ENCODE measurements around the gene IGFBP1. TPM values are rescaled to one million over a fixed set of nuclear protein-coding genes. Genes with fewer than 3 reads are reported as not detected.

IGFBP1 gene
- total RNA-seq, 1 donor from 2014 or later, result not detected

DNA sequence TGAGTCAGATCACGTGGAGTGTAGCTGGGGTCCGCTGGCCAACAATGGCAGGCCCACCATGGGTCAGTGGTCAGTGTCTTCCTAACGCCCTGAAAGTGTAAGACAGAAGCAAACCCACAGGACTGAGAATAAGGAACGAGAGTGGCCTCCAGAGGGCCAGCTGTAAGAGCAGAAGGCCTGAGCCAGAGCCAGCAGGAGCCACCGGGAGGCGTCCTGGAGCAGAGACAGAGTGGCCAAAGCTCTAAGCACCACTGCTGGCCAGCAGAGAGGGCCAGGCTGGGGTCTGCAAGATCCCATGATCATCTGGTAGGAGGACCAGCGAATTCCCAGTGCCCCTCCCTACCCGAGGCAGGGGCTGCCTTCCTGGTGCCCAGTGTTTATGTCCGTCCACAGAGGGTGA lies 24.6 kb upstream of the IGFBP1 start:
- DNase-seq (no peak), ATAC-seq (no peak)
- Histone ChIP-seq H3K4me3 (no peak overlapping the region), H3K9me3 (no peaks in the 10 kb centered on the region), H3K27ac (no peak overlapping the region), H3K36me3 (no peaks in the 10 kb centered on the region), H3K27me3 (no peaks in the 10 kb centered on the region), H3K4me1 (no peaks in the 10 kb centered on the region)
- TF ChIP-seq, protein P1, sequence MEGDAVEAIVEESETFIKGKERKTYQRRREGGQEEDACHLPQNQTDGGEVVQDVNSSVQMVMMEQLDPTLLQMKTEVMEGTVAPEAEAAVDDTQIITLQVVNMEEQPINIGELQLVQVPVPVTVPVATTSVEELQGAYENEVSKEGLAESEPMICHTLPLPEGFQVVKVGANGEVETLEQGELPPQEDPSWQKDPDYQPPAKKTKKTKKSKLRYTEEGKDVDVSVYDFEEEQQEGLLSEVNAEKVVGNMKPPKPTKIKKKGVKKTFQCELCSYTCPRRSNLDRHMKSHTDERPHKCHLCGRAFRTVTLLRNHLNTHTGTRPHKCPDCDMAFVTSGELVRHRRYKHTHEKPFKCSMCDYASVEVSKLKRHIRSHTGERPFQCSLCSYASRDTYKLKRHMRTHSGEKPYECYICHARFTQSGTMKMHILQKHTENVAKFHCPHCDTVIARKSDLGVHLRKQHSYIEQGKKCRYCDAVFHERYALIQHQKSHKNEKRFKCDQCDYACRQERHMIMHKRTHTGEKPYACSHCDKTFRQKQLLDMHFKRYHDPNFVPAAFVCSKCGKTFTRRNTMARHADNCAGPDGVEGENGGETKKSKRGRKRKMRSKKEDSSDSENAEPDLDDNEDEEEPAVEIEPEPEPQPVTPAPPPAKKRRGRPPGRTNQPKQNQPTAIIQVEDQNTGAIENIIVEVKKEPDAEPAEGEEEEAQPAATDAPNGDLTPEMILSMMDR (IDR thresholded peaks at IDR 0.05), result no peak
- intact Hi-C loops (cut with DNase I), result no loop called here

DNA sequence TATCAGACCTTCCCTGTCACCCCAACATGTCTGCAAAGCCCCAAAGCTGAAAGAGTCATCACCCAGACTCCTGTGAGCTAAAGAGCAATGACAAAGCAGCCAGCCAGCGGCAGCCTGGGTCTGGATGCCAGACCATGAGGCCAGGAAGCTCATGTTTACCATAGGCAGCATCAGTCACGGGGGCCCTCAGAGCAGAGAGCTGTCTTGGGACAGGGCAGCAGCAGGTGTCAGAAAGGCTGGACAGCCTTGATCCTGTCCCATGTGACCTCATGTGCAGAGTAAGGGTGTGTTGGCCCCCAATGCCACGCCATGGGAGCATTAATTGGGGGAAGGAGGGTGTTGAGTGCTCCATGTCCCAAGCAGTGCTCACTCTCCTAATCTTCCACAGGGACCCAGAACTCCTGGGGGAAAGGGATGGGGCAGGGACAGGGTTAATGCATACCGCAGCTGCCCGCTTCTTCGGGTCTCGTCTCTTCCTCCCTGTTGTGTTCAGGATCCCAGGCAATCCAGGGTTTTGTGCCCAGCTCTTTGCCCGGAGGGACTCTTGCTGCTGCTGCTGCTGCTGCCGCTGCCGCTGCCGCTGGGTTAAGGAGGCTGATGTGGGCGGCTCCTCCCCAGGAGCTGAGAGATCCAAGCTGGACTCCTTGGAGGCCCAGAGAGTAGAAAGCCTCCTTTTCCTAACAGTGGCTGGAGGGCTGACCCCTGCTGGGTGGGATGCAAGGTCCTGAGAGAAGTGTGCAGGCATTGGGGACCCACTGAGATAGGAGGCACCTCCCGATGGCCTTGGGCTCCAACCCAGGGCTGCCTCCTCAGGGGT lies 22.5 kb upstream of the IGFBP1 start:
- H3K4me1 ChIP-seq, result no peaks in the 10 kb centered on the region
- TF ChIP-seq, protein P1 (IDR thresholded peaks at IDR 0.05), result no peak
- H3K27ac ChIP-seq, result no peak overlapping the region
- ATAC-seq, result peak; percentile 18
- intact Hi-C loops (cut with DNase I), result no loop called here
- H3K4me3 ChIP-seq, result no peak overlapping the region
- no peaks in the 10 kb centered on the region for H3K36me3 ChIP-seq
- H3K27me3 ChIP-seq, result no peaks in the 10 kb centered on the region
- H3K9me3 ChIP-seq, result no peaks in the 10 kb centered on the region
- DNase-seq, result peak; percentile 42

- Histone ChIP-seq H3K4me1 (no peaks in the 10 kb centered on the region), H3K27me3 (no peaks in the 10 kb centered on the region), H3K9me3 (no peaks in the 10 kb centered on the region), H3K27ac (no peak overlapping the region), H3K4me3 (no peak overlapping the region), H3K36me3 (no peaks in the 10 kb centered on the region)
- DNase-seq (no peak), ATAC-seq (no peak)
- TF ChIP-seq, protein P1 (IDR thresholded peaks at IDR 0.05), result no peak
- intact Hi-C loops (cut with DNase I), result no loop called here
These were observed 20.8 kb upstream of the IGFBP1 start for GRCh38 chr7:45867471-45867870.

DNA sequence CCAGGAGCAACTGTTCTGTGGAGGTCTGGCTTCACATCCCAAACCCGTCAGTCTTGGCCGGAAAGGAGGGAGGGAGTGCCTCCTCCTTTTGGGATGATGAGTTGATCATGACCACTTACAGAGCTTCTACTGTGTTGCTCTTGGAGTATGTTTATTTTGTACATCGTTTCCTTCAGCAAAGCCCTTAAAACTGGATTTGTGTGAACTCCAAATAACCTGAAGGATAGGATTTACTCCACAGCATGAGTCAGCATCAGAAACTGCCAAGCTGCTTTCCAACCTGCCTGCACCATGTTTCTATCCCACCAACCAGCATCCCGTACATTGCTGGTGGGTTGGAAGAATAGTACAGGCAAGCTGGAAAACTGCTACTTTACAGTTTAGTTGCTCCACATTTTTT lies 18.9 kb upstream of the IGFBP1 start:
- Histone ChIP-seq H3K4me1 (no peaks in the 10 kb centered on the region), H3K9me3 (no peaks in the 10 kb centered on the region), H3K27me3 (no peaks in the 10 kb centered on the region), H3K4me3 (no peak overlapping the region), H3K27ac (no peak overlapping the region), H3K36me3 (no peaks in the 10 kb centered on the region)
- TF ChIP-seq, protein P1 (IDR thresholded peaks at IDR 0.05), result no peak
- DNase-seq (peak; percentile 10), ATAC-seq (no peak)
- intact Hi-C loops (cut with DNase I), result no loop called here

DNA sequence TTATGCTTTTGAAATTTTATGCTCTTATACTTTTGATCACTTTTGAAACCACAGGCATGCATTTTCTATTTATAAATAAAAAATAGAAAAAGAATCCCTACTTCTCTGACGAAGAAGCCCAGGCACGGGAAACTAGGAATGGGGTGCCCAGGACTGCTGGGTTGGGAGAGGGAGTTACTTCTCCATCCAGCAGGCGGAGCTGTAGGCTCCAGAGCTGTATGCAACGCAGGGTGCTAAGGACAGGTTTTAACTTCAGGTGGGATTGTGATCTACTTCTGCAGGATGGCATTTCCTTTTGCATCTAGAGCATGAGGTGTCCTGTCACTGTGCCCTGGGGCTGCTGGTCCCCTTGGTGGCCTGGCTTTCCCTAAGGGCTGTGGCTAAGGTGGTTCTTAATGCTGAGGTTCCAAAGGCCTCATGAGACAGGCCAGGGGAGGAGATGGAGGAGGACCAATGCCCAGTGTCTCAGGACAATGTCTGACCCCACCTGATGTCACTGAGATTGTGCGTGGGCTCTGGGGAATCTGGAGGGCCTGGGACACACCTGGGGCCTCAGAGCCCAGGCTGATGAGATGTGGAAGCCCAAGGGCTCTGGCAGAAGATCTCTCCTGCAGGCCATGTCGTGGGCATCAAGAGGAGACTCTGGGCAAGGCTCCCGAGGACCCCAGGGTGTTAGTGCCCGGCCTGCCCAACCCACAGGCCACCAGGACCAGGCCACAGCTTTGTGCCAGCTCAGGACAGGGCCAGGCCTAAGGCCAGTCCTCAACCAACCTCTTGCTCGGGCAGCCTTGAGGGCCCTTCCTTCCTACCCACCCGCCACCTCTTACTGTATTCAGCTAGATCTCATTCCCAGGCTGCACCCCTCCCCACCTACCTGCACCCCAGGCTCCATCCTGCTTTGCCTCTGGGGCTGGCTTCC lies 15.9 kb upstream of the IGFBP1 start:
- intact Hi-C loops (cut with DNase I), result no loop called here
- H3K9me3 ChIP-seq, result no peaks in the 10 kb centered on the region
- no peak for DNase-seq
- TF ChIP-seq, protein P1 (IDR thresholded peaks at IDR 0.05), result peak; percentile 35
- H3K27me3 ChIP-seq, result no peaks in the 10 kb centered on the region
- H3K27ac ChIP-seq, result no peak overlapping the region
- peak; percentile 21 for ATAC-seq
- H3K36me3 ChIP-seq, result no peaks in the 10 kb centered on the region
- H3K4me3 ChIP-seq, result no peak overlapping the region
- no peaks in the 10 kb centered on the region for H3K4me1 ChIP-seq
